ENCODE data around the gene SCUBE2. TPM values are rescaled to one million over a fixed set of nuclear protein-coding genes. Genes with fewer than 3 reads are reported as not detected.
"Not testable (repeated sequence)": the region's sequence is repeated elsewhere in the genome, so short reads cannot be mapped to it uniquely, and the experiment has no call there.

The SCUBE2 gene
- total RNA-seq, 2 experiments from 2014 or later = not detected

DNA sequence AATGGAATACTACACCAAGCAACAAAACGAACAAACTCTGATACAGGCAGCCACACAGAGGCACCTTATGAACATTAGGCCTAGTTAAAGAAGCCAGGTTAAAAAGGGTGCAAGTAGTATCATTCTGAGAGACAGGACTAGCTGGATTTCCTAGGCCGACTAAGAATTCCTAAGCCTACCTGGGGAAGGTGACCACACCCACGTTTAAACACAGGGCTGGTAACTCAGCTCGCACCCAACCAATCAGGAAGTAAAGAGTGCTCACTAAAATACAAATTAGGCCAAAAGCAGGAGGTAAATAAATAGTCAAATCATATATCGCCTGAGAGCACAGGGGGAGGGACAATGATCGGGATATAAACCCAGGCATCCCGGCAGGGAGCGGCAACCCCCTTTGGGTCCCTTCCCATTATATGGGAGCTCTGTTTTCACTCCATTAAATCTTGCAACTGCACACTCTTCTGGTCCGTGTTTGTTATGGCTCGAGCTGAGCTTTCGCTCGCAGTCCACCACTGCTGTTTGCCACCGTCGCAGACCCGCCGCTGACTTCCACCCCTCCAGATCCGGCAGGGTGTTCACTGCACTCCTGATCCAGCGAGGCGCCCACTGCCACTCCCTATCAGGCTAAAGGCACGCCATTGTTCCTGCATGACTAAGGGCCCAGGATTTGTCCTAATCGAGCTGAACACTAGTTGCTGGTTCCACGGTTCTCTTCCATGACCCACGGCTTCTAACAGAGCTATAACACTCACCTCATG is 6.0 kb upstream of the SCUBE2 start:
- H3K4me3 Mint-ChIP-seq; POLR2A ChIA-PET; H3K36me3 Mint-ChIP-seq (ENCODE audit: low read depth); H3K9me3 Mint-ChIP-seq; H3K4me1 Mint-ChIP-seq; H3K27ac Mint-ChIP-seq; DNase-seq: not testable (repeated sequence)
- CTCF ChIA-PET = interaction anchor here (0.9 to 4.5 kb wide), 3 partner anchors 40 to 83 kb away, joined by 3 to 19 read pairs (median 3); no protein-coding TSS in a partner anchor
- peaks cover 43% of the 10 kb centered on the region for H3K27me3 Mint-ChIP-seq

GRCh38 chr11:9096427-9096826 is 5.0 kb upstream of the SCUBE2 start:
- POLR2A ChIA-PET = no interaction called here
- Mint-ChIP-seq H3K4me3 (no peak overlapping the region), H3K27me3 (peaks cover 43% of the 10 kb centered on the region), H3K36me3 (ENCODE audit: low read depth) (no peaks in the 10 kb centered on the region), H3K9me3 (no peaks in the 10 kb centered on the region), H3K27ac (no peak overlapping the region), H3K4me1 (peaks cover 5% of the 10 kb centered on the region)
- CTCF ChIA-PET = interaction anchor here (0.6 to 4.9 kb wide), 6 partner anchors 41 to 414 kb away, joined by 3 to 34 read pairs (median 4); no protein-coding TSS in a partner anchor
- no peak for DNase-seq

- ChIA-PET POLR2A (interaction anchor here (0.5 kb wide), 1 partner anchor 84 kb away, joined by 3 read pairs; no protein-coding TSS in a partner anchor), CTCF (interaction anchor here (1.0 to 4.9 kb wide), 5 partner anchors 9 to 180 kb away, joined by 3 to 34 read pairs (median 3); no protein-coding TSS in a partner anchor)
Observed at GRCh38 chr11:9095421-9095820, 4.0 kb upstream of the SCUBE2 start.

DNA sequence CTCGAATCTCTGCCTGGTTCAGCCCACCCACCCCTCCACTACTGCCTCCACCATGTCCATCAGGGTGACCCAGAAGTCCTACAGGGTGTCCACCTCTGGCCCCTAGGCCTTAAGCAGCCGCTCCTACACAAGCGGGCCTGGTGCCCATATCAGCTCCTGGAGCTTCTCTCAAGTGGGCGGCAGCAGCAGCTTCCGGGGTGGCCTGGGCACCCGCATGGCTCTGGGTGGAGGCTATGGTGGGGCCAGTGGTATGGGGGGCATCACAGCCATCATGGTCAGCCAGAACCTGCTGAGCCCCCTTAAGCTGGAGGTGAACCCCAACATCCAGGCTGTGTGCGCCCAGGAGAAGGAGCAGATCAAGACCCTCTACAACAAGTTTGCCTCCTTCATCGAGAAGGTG is 3.0 kb upstream of the SCUBE2 start:
- POLR2A ChIA-PET = no interaction called here
- no peak for DNase-seq
- Mint-ChIP-seq H3K36me3 (ENCODE audit: low read depth) (no peaks in the 10 kb centered on the region), H3K9me3 (no peaks in the 10 kb centered on the region), H3K4me3 (no peak overlapping the region), H3K27ac (no peak overlapping the region), H3K4me1 (peaks cover 8% of the 10 kb centered on the region), H3K27me3 (peaks cover 43% of the 10 kb centered on the region)
- CTCF ChIA-PET = interaction anchor here (1.3 to 4.9 kb wide), 2 partner anchors 19 to 43 kb away, joined by 4 to 34 read pairs; no protein-coding TSS in a partner anchor

More at GRCh38 chr11:9095421-9095820, 4.0 kb upstream of the SCUBE2 start:
- H3K4me1 Mint-ChIP-seq = peaks cover 6% of the 10 kb centered on the region
- no peak overlapping the region for H3K27ac Mint-ChIP-seq
- no peaks in the 10 kb centered on the region for H3K9me3 Mint-ChIP-seq
- no peak for DNase-seq
- peaks cover 40% of the 10 kb centered on the region for H3K27me3 Mint-ChIP-seq
- no peaks in the 10 kb centered on the region for H3K36me3 Mint-ChIP-seq (ENCODE audit: low read depth)
- no peak overlapping the region for H3K4me3 Mint-ChIP-seq

DNA sequence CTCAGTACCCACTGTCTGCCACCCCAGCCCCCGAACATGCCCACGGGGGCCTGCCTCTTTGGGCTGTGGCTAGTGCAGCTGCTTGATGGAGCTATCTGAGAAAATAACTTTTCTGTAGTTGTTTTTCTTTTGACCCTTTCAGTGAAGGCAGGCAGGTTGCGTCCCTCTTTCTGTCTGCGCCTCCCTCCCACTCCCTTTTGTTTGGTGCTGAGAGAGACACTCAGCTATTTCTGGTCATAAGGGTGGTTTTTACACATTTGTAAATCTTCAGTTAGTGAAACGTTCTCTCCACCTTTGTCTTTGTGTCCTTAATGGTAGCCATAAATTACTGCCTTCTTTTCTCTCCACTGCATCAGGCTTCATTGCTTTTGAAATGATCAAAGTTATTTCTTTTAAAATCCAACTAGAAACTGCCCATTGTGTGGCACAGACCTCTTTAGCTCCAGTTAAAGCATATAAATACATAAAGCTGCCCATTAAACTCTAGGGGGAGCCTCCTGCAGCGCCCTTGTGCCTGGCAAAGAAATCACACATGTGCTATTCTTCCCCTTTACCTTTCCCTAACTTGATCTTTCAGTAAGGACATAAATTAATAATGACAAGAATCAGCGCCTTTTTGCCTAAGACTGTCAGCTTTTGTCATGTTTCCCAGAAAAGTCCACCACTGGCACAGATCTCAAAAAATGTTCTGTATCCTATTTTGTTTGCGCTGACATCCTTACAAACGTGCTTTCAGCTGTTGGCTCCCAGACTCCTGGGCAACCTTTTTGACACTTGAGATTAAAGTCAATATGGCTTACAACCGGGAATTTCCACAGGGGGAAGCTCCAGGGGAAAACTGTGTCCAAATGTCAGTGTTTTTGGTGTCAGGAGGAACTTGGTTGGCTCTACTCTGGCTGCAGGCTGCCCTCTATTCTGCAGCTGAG is 1.7 kb upstream of the SCUBE2 start:
- no peaks in the 10 kb centered on the region for H3K36me3 Mint-ChIP-seq (ENCODE audit: low read depth)
- H3K27ac Mint-ChIP-seq = no peak overlapping the region
- POLR2A ChIA-PET = no interaction called here
- no peak overlapping the region for H3K4me3 Mint-ChIP-seq
- DNase-seq = no peak
- CTCF ChIA-PET = interaction anchor here (0.6 to 4.9 kb wide), 10 partner anchors 11 to 414 kb away, joined by 3 to 34 read pairs (median 4); no protein-coding TSS in a partner anchor
- peaks cover 54% of the 10 kb centered on the region for H3K27me3 Mint-ChIP-seq
- H3K9me3 Mint-ChIP-seq = no peaks in the 10 kb centered on the region
- H3K4me1 Mint-ChIP-seq = peaks cover 8% of the 10 kb centered on the region

DNA sequence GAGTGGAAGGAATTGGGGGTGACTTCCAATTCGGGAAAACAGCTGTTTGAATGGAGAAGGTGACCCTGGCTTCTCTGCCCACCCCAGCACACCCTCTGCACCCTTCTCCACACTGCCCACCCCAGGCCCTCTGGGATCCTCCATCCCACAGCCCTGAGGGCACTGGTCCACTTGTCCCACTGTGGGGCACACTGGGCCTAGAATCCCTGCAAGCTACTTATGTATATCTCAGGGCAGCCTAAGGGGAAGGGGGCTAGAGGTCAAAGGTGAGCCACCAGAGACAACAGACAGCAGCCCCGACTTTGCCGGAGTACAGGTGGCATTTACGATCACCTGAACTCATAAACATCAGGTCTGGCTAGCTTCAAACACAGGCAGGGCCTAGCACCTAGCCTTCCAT is 673 bp upstream of the SCUBE2 start:
- no peak for DNase-seq
- H3K27me3 Mint-ChIP-seq = peaks cover 63% of the 10 kb centered on the region
- CTCF ChIA-PET = interaction anchor here (1.4 to 4.9 kb wide), 4 partner anchors 12 to 415 kb away, joined by 4 to 34 read pairs (median 7); no protein-coding TSS in a partner anchor

GRCh38 chr11:9090488-9091043 is 833 bp downstream of the SCUBE2 start:
- no peaks in the 10 kb centered on the region for H3K36me3 Mint-ChIP-seq (ENCODE audit: low read depth)
- ChIA-PET POLR2A (no interaction called here), CTCF (no interaction called here)
- peaks cover 8% of the 10 kb centered on the region for H3K4me1 Mint-ChIP-seq
- H3K27me3 Mint-ChIP-seq = peaks cover 66% of the 10 kb centered on the region
- H3K9me3 Mint-ChIP-seq = no peaks in the 10 kb centered on the region
- H3K27ac Mint-ChIP-seq = no peak overlapping the region
- no peak overlapping the region for H3K4me3 Mint-ChIP-seq
- DNase-seq = no peak

More for the DNA sequence above, 673 bp upstream of the SCUBE2 start:
- POLR2A ChIA-PET = no interaction called here
- H3K36me3 Mint-ChIP-seq (ENCODE audit: low read depth) = no peaks in the 10 kb centered on the region
- H3K27ac Mint-ChIP-seq = no peak overlapping the region
- H3K9me3 Mint-ChIP-seq = no peaks in the 10 kb centered on the region
- H3K4me1 Mint-ChIP-seq = peaks cover 8% of the 10 kb centered on the region
- no peak overlapping the region for H3K4me3 Mint-ChIP-seq

DNA sequence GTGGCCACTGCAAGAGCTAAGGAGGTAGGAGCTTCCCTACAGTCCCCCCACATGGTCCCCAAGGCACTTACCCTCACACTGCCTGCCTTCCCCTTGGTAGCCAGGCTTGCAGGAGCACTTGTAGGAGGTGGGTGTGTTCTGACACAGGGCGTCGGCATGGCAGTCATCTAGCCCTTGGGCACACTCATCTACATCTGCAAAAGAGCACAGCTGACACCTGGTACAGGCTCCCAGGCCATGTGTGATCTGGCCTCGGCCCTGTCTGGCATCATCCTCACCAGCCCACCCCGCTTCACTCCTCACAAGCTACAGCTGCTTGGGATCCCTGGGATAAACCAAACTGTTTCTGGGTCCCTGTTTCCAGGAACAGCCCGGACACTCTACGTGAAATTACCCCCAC is 1.8 kb downstream of the SCUBE2 start:
- Mint-ChIP-seq H3K27ac (no peak overlapping the region), H3K4me1 (peaks cover 8% of the 10 kb centered on the region), H3K27me3 (peaks cover 63% of the 10 kb centered on the region), H3K36me3 (ENCODE audit: low read depth) (no peaks in the 10 kb centered on the region), H3K4me3 (no peak overlapping the region), H3K9me3 (no peaks in the 10 kb centered on the region)
- no peak for DNase-seq
- ChIA-PET CTCF (interaction anchor here (1.5 kb wide), 1 partner anchor 48 kb away, joined by 4 read pairs; no protein-coding TSS in a partner anchor), POLR2A (no interaction called here)

DNA sequence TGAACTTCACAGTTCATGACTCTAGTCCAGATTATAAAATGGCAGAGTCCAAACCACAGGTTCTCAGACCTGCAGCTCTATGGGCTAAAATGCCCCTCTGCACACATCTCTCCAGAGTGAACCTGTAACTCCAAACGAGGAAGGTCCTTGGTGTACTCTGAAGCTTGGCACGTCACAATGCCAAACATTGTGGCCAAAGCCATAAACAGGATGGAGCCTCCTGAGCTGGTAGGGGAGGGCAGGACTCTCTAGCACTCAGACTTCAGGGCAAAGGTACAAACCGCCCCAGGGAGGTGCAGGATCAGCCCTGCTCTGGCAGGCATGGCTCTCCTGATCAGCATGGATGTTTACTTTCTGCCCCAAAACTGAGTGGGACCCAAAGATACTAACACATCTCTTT is 2.3 kb downstream of the SCUBE2 start:
- Mint-ChIP-seq H3K9me3 (no peaks in the 10 kb centered on the region), H3K4me1 (peaks cover 8% of the 10 kb centered on the region), H3K27ac (no peak overlapping the region), H3K4me3 (no peak overlapping the region), H3K27me3 (peaks cover 60% of the 10 kb centered on the region), H3K36me3 (ENCODE audit: low read depth) (no peaks in the 10 kb centered on the region)
- ChIA-PET CTCF (interaction anchor here (1.5 kb wide), 1 partner anchor 49 kb away, joined by 4 read pairs; no protein-coding TSS in a partner anchor), POLR2A (no interaction called here)
- DNase-seq = no peak

- H3K4me3 Mint-ChIP-seq = no peak overlapping the region
- H3K27me3 Mint-ChIP-seq = peaks cover 35% of the 10 kb centered on the region
- H3K4me1 Mint-ChIP-seq = peaks cover 3% of the 10 kb centered on the region
- POLR2A ChIA-PET = no interaction called here
- no peak overlapping the region for H3K27ac Mint-ChIP-seq
- CTCF ChIA-PET = no interaction called here
- no peaks in the 10 kb centered on the region for H3K9me3 Mint-ChIP-seq
- H3K36me3 Mint-ChIP-seq (ENCODE audit: low read depth) = no peaks in the 10 kb centered on the region
- no peak for DNase-seq
Observed at GRCh38 chr11:9082575-9082974, 8.8 kb downstream of the SCUBE2 start.

GRCh38 chr11:9081153-9081552 is 10.2 kb downstream of the SCUBE2 start:
- no peak for DNase-seq
- Mint-ChIP-seq H3K36me3 (ENCODE audit: low read depth) (no peaks in the 10 kb centered on the region), H3K27me3 (peaks cover 38% of the 10 kb centered on the region), H3K27ac (no peak overlapping the region), H3K4me3 (no peak overlapping the region), H3K4me1 (peaks cover 3% of the 10 kb centered on the region), H3K9me3 (no peaks in the 10 kb centered on the region)
- CTCF ChIA-PET = no interaction called here
- POLR2A ChIA-PET = no interaction called here

- Mint-ChIP-seq H3K27ac (no peak overlapping the region), H3K4me3 (no peak overlapping the region), H3K36me3 (ENCODE audit: low read depth) (no peaks in the 10 kb centered on the region), H3K4me1 (peaks cover 3% of the 10 kb centered on the region), H3K9me3 (no peaks in the 10 kb centered on the region), H3K27me3 (peaks cover 56% of the 10 kb centered on the region)
- CTCF ChIA-PET = no interaction called here
- POLR2A ChIA-PET = no interaction called here
- DNase-seq = no peak
Observed at GRCh38 chr11:9078113-9079086, 13.0 kb downstream of the SCUBE2 start.

Measured in activated CD4-positive, alpha-beta memory T cell treated with anti-CD3 and anti-CD28 coated beads, Interleukin-2, amount 10 ng/mL, durations not matched to agents 7 days and 5 days (primary cell).